SJSA1 (cell line): ENCODE measurements around the gene TMEM91. TPM values are rescaled to one million over a fixed set of nuclear protein-coding genes. Genes with fewer than 3 reads are reported as not detected.
"Not testable (repeated sequence)": the region's sequence is repeated elsewhere in the genome, so short reads cannot be mapped to it uniquely, and the experiment has no call there.

Experiments used
- DNase-seq, 2 experiments: peaks; one replicate each; pipeline ENCODE4 v3.0.0-alpha.2; 2015 to 2020; ENCODE audit warnings: low spot score in 2 of 2, low read depth in 1 of 2
- H3K27ac ChIP-seq: fragments of 250-450 bp; sonication (Bioruptor Pico); 2 replicates; pipeline ENCODE4 v1.5.1; 2020; ENCODE audit warnings: mild to moderate bottlenecking, moderate library complexity
- H3K27me3 ChIP-seq: fragments of 250-450 bp; sonication (Bioruptor Pico); replicated peaks from 2 replicates; pipeline ENCODE4 v1.5.1; 2020; ENCODE audit warnings: mild to moderate bottlenecking, moderate library complexity
- H3K36me3 ChIP-seq: fragments of 250-450 bp; sonication (Bioruptor Pico); 2 replicates; pipeline ENCODE4 v1.5.1; 2020; ENCODE audit warnings: mild to moderate bottlenecking
- H3K4me1 ChIP-seq: fragments of 250-450 bp; sonication (Bioruptor Pico); replicated peaks from 2 replicates; pipeline ENCODE4 v1.6.1; 2021; ENCODE audit warnings: mild to moderate bottlenecking
- H3K4me3 ChIP-seq: fragments of 250-450 bp; sonication (Bioruptor Pico); 2 replicates; pipeline ENCODE4 v1.5.1; 2020; ENCODE audit warnings: mild to moderate bottlenecking
- H3K9me3 ChIP-seq: fragments of 250-450 bp; sonication (Bioruptor Pico); replicated peaks from 2 replicates; pipeline ENCODE4 v1.5.1; 2020; ENCODE audit warnings: mild to moderate bottlenecking
- total RNA-seq: library from RNA; depleted of rRNA; stranded (reverse); fragments of >200 nt; shearing (Covaris generic); gene quantifications from 2 replicates; pipeline ENCODE4 v1.2.3, GENCODE V29; 2014

TMEM91 gene
- total RNA-seq, 1 experiment from 2014 or later, result 2.5 TPM

- H3K36me3 ChIP-seq, result no peaks in the 10 kb centered on the region
- H3K27me3 ChIP-seq, result no peaks in the 10 kb centered on the region
- H3K27ac ChIP-seq, result no peak overlapping the region
- H3K4me1 ChIP-seq, result peaks cover 14% of the 10 kb centered on the region
- H3K9me3 ChIP-seq, result no peaks in the 10 kb centered on the region
- no peak overlapping the region for H3K4me3 ChIP-seq
- no peak for DNase-seq
These were observed 16.6 kb upstream of the TMEM91 start for GRCh38 chr19:41359741-41360140.

GRCh38 chr19:41362143-41362847 lies 14.0 kb upstream of the TMEM91 start:
- H3K4me1 ChIP-seq, result peaks cover 19% of the 10 kb centered on the region
- no peaks in the 10 kb centered on the region for H3K9me3 ChIP-seq
- H3K4me3 ChIP-seq, result no peak overlapping the region
- DNase-seq, result no peak
- no peak overlapping the region for H3K27ac ChIP-seq
- no peaks in the 10 kb centered on the region for H3K27me3 ChIP-seq
- no peaks in the 10 kb centered on the region; the same call in 1 of the 2 replicates for H3K36me3 ChIP-seq

DNA sequence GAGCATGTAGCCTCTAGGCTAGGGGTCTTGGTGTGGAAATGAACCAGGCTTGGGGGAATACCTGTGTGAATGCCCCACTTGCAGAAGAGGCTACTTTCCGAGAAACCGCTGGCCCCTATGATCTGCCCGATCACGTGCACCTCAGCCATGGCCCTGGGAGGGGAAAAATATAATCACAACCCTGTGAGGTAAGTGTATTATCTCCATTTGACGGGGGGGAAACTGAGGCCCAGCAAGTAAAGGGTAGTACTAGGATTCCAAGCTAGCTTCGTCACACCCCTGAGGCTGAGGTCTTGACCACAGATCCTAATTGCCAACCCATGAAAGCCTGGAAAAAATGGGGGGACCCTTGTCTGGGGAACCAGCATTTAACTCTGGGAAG lies 13.0 kb upstream of the TMEM91 start:
- peak overlapping the region; percentile 77 for H3K4me3 ChIP-seq
- H3K4me1 ChIP-seq, result peaks cover 30% of the 10 kb centered on the region
- no peak for DNase-seq
- no peaks in the 10 kb centered on the region for H3K27me3 ChIP-seq
- no peaks in the 10 kb centered on the region for H3K9me3 ChIP-seq
- no peaks in the 10 kb centered on the region; the same call in 1 of the 2 replicates for H3K36me3 ChIP-seq
- peak overlapping the region; percentile 99 for H3K27ac ChIP-seq

- Histone ChIP-seq H3K4me3 (peak within 1 kb of the TSS; percentile 77), H3K4me1 (peaks cover 32% of the 10 kb centered on the region), H3K36me3 (no peaks in the 10 kb centered on the region; the same call in 1 of the 2 replicates), H3K27ac (peak within 1 kb of the TSS; percentile 99), H3K9me3 (no peaks in the 10 kb centered on the region), H3K27me3 (no peaks in the 10 kb centered on the region)
- DNase-seq, result peak; percentile 99 to 100
These were observed 12.4 kb upstream of the TMEM91 start, which contains the start of gene B9D2 for GRCh38 chr19:41363753-41364523. B9D2 (minus strand) TSS chr19:41364149; CDS start chr19:41363519, 630 bp downstream.

GRCh38 chr19:41364524-41365391 lies 11.6 kb upstream of the TMEM91 start:
- Histone ChIP-seq H3K36me3 (no peaks in the 10 kb centered on the region; the same call in 1 of the 2 replicates), H3K9me3 (no peaks in the 10 kb centered on the region), H3K27ac (peak overlapping the region; percentile 99), H3K4me1 (peaks cover 32% of the 10 kb centered on the region), H3K27me3 (no peaks in the 10 kb centered on the region), H3K4me3 (peak overlapping the region; percentile 77)
- no peak for DNase-seq

DNA sequence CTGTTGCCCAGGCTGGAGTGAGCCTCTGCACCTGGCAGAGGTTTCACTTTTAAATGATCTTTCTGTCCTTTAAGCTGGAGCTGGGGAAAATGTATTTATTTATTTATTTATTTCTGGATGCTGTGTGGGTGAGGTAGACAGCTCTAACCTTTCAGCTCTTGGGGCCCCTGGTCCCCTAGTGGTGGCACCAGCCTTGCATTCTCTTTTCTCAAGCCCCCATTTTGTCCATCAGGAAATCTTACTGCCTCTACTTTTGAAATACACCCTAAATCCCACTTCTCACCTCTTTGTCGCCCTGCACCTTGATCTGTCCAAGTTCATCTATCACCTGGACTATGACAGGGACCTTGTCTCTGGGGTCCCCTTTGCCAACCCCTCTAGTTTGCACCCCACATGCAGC lies 10.2 kb upstream of the TMEM91 start:
- H3K9me3 ChIP-seq, result no peaks in the 10 kb centered on the region
- DNase-seq, result no peak
- no peak overlapping the region for H3K4me3 ChIP-seq
- H3K27ac ChIP-seq, result no peak overlapping the region
- no peaks in the 10 kb centered on the region; the same call in 1 of the 2 replicates for H3K36me3 ChIP-seq
- H3K27me3 ChIP-seq, result no peaks in the 10 kb centered on the region
- H3K4me1 ChIP-seq, result peaks cover 27% of the 10 kb centered on the region

DNA sequence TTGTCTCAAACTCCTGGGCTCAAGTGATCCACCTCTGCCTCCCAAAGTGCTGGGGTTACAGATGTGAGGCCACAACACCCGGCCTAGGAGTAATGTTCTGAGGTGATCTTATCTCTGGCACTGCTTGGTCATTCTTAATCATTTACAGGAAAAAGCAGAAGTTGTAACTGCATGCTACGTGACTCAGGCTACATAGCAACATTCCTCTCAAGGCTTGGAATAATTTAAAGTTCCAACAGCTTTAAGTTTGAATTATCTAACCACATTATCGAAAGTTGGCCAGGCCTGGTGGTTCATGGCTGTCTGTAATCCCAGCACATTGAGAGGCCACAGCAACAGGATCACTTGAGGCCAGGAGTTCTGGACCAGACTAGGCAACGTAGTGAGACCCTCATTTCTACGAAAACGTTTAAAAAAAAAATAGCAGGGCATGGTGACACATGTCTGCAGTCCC lies 8.5 kb upstream of the TMEM91 start:
- peak overlapping the region; percentile 62 for H3K27ac ChIP-seq
- H3K27me3 ChIP-seq, result no peaks in the 10 kb centered on the region
- peaks cover 27% of the 10 kb centered on the region for H3K4me1 ChIP-seq
- peak; percentile 51 to 62 for DNase-seq
- H3K36me3 ChIP-seq, result no peaks in the 10 kb centered on the region; the same call in 1 of the 2 replicates
- no peak overlapping the region for H3K4me3 ChIP-seq
- H3K9me3 ChIP-seq, result no peaks in the 10 kb centered on the region

- no peak overlapping the region for H3K4me3 ChIP-seq
- H3K4me1 ChIP-seq, result peaks cover 26% of the 10 kb centered on the region
- DNase-seq, result no peak
- H3K9me3 ChIP-seq, result no peaks in the 10 kb centered on the region
- H3K36me3 ChIP-seq, result no peaks in the 10 kb centered on the region; the same call in 1 of the 2 replicates
- no peaks in the 10 kb centered on the region for H3K27me3 ChIP-seq
- H3K27ac ChIP-seq, result no peak overlapping the region
These were observed 6.6 kb upstream of the TMEM91 start for GRCh38 chr19:41369769-41370168.

DNA sequence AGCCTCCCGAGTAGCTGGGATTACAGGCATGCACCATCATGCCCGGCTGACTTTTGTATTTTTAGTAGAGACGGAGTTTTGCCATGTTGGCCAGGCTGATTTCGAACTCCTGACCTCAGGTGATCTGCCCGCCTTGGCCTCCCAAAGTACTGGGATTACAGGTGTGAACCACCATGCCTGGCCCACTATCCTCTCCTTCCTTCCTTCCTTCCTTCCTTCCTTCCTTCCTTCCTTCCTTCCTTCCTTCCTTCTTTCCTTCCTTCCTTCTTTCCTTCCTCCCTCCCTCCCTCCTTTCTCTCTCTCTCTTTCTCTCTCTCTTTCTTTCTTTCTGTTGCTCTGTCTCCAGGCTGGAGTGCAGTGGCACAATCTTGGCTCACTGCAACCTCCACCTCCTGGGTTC lies 5.2 kb upstream of the TMEM91 start:
- H3K9me3 ChIP-seq, H3K4me3 ChIP-seq, H3K36me3 ChIP-seq, H3K27me3 ChIP-seq, DNase-seq, H3K27ac ChIP-seq: not testable (repeated sequence)
- H3K4me1 ChIP-seq, result peaks cover 26% of the 10 kb centered on the region

- no peaks in the 10 kb centered on the region for H3K9me3 ChIP-seq
- H3K4me3 ChIP-seq, result no peak overlapping the region
- H3K27ac ChIP-seq, result no peak overlapping the region
- no peaks in the 10 kb centered on the region for H3K36me3 ChIP-seq
- no peaks in the 10 kb centered on the region for H3K27me3 ChIP-seq
- no peak for DNase-seq
- peaks cover 26% of the 10 kb centered on the region for H3K4me1 ChIP-seq
These were observed 4.8 kb upstream of the TMEM91 start for GRCh38 chr19:41371541-41371940.

DNA sequence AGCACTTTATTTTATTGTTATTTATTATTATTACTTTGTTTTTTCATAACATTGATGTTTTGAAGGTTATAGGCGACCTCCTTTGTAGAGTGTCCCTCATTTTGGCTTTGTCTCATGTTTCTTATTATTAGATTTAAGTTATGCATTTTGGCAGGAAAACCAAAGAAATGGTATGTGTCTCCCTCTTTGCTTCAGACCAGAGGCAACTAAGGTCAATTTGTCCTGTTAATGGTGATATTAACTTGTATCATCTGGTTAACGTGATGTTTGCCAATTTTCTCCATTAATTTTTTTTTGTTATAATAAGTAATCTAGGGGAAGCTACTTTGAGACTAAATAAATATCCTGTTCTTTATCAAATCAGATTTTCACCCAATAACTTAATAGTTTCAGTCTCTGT lies 3.8 kb upstream of the TMEM91 start:
- Histone ChIP-seq H3K4me1 (peaks cover 20% of the 10 kb centered on the region), H3K9me3 (no peaks in the 10 kb centered on the region), H3K36me3 (no peaks in the 10 kb centered on the region), H3K27me3 (no peaks in the 10 kb centered on the region), H3K4me3 (no peak overlapping the region), H3K27ac (no peak overlapping the region)
- DNase-seq, result no peak

DNA sequence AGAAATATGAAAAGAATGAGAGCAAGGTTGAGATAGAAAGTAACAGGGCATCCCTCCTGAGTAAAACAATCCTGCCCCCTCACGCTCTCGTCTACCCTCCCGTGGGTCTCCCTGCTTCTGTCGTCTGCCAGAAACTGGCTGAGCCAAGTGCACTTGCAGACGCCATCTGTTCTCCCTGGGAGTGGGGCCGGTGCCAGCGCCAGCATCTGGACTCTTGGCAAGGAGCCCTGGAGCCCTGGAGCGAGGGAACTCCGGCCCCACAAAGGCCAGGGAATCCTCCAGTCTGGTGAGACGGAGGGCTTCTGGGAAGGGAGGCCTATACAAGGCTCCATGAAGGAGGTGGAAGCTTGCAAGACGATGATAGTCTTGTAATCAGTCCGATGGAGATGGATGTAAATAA lies 2.3 kb upstream of the TMEM91 start:
- Histone ChIP-seq H3K27ac (no peak overlapping the region), H3K4me3 (no peak overlapping the region), H3K9me3 (no peaks in the 10 kb centered on the region), H3K36me3 (no peaks in the 10 kb centered on the region), H3K27me3 (no peaks in the 10 kb centered on the region), H3K4me1 (peaks cover 9% of the 10 kb centered on the region)
- DNase-seq, result peak; percentile 48 to 75

DNA sequence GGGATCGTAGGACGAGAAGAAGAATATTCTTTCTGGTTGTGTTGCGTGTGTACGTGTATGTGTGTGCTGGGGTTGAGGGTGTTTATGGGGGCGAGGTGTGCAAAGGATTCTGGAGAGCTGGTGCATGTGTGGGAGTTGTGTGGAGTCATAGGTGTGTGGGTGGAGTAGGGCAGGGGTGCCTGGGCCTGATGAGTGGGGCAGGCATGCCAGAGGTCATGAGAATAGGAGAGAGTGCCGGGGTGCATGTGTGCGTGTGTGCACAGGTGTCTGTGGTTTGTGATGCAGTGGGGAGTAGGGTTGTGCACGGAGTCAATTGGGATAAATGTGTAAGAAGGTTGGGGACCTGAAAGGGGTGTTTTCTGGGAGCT lies 649 bp downstream of the TMEM91 start:
- Histone ChIP-seq H3K4me1 (peaks cover 15% of the 10 kb centered on the region), H3K27ac (no peak overlapping the region), H3K4me3 (no peak overlapping the region), H3K27me3 (no peaks in the 10 kb centered on the region), H3K36me3 (no peaks in the 10 kb centered on the region), H3K9me3 (no peaks in the 10 kb centered on the region)
- no peak for DNase-seq
